HT1080 (cell line): ENCODE results near the gene ARHGDIG. TPM values are rescaled to one million over a fixed set of nuclear protein-coding genes. Genes with fewer than 3 reads are reported as not detected.
"Not testable (repeated sequence)": the region's sequence is repeated elsewhere in the genome, so short reads cannot be mapped to it uniquely, and the experiment has no call there.

Experiments
- DNase-seq: peaks from one replicate; pipeline ENCODE4 v3.0.0-alpha.2; 2015; ENCODE audit warnings: low read depth
- polyA plus RNA-seq, 2 experiments: library from polyadenylated mRNA; depleted of rRNA; stranded (reverse); fragments of >200 nt; gene quantifications; 2 replicates each; pipeline ENCODE4 v1.2.3, GENCODE V29; 2015
- total RNA-seq: library from RNA; depleted of rRNA; stranded (reverse); fragments of >200 nt; shearing (Covaris generic); gene quantifications from 2 replicates; pipeline ENCODE4 v1.2.3, GENCODE V29; 2014; rRNA removed

ARHGDIG gene
- total RNA-seq, result 0.07 TPM in 1 of 2 replicates, not detected in the other
- not detected in 2 replicates for polyA plus RNA-seq (2015; cell fraction: cytosol; rRNA removed)
- polyA plus RNA-seq (2015; cell fraction: nucleus; rRNA removed), result 0.34 and 0.70 TPM in 2 replicates

DNA sequence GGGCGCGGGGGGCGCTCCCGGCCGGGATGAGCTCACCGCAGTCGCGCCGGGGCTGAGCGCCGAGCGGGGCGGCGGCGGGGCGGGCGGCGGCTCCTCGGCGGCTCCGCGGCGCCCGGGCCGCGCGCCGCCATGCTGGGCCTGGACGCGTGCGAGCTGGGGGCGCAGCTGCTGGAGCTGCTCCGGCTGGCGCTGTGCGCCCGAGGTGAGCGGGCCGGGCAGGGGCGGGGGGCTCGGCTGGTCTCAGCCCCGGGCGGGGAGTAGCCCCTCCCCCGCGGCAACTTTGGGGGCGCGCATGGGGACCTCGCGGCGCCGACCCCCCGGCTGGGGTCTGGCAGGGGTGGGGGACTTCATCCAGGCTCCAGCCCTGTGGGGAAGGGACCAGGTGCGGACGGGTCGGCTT is at the start of gene ARHGDIG:
ARHGDIG (plus strand) TSS at position 40 of the 400 bp plus-strand sequence; CDS start at position 130, 90 bp downstream.
- DNase-seq, result no peak

DNA sequence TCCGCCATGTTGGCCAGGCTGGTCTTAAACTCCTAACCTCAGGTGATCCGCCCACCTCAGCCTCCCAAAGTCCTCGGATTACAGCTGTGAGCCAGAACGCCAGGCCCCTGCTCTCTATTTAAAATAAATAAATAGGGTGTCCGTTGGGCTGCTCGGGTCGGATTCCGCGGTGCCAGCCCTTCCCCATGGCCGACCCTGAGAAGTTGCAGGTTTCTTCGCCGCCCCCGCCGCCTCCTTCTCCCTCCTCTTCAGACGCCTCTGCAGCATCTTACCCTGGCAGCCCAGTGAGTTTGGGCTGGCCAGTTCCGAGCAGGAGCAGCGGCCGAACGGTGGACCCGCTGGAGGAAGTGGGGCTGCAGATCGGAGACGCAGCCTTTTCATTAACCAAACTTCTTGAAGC is 49.4 kb upstream of the ARHGDIG start:
- DNase-seq, result no peak

DNA sequence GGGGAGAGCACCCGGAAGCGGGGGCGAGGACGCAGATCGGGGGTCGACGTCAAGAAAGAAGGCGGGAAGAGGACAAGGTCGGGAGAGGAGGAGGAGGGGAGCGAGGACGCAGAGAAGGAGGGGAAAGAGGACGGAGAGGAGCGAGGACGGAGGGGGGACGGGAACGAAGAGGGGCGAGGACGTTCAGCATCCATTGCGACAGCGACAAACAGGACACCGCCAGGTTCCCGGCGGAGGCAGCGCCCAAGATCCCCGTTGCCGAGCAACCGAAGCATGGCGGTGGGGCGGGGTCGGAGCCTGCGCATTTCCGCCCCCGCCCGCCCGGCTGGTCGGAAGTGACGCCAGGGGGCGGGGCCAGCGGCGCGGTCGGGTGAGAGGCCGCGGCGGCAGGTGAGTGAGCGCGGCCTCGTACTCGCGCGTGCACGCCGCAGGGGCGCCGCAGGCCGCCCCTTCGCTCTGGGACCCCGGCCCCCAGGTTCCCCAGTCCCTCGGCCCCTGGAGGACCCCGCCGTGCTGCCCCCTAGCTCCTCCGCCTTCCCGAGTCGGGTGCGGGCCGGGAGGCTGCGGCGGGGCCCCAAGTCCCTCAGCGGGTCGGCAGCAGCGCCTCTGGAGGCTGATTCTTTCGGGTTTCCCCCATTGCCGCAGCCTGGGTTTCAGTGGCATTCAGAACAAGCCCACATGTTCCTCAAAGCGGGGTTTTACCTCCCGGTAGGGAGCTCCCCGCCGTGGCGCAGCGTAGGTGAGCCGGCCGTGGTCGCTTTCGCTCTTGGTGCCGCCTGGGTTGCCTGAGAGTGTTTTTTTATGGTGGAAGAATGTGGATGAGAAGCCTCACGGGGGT is 45.7 kb upstream of the ARHGDIG start, which contains the start of gene FAM234A:
FAM234A (plus strand) TSS at position 354 of the 838 bp plus-strand sequence. CDS start 19,593 bp downstream, outside the sequence.
- DNase-seq, result peak; percentile 89

DNA sequence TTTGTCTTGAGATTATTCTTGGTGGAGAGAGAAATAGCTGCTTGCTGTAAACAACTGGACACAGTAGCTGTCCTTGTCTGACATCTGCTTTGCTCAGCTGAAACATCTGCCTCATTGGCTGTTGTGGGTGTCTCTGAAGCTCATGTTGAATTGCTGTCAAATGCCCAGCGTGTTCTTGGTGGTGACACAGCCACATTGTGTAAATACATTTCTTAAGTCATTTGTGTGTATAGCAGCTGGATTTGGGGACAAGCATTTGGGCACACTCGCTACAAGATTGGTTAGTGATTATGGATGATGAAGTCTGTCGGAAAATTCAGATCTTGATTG is 40.5 kb upstream of the ARHGDIG start:
- no peak for DNase-seq

DNA sequence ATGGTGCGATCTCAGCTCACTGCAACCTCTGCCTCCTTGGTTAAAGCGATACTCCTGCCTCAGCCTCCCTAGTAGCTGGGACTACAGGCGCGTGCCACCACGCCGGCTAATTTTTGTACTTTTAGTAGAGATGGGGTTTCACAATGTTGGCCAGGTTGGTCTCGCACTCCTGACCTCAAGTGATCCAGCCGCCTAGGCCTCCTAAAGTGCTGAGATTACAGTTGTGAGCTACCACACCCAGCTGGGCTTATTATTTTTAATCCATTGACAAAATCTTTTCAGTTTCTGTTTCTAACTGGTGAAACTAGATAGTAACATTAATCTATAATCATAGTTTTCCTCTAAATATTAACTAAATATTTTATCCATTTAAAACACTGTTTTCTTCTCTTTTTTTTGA is 39.8 kb upstream of the ARHGDIG start:
- no peak for DNase-seq

DNA sequence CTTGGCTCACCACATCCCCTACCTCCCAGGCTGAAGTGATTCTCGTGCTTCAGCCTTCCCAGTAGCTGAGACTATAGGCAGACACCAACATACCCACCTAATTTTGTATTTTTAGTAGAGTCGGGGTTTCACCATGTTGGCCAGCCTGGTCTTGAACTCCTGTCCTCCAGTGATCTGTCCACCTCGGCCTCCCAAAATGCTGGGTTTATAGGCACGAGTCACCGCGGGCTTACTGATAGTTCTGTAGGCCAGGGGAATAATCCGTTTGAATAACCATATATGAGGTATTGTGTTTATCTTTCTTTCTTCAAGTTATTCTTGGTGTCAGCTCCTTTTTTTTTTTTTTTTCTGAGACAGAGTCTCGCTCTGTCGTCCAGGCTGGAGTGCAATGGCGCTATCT is 38.1 kb upstream of the ARHGDIG start:
- DNase-seq, result no peak

DNA sequence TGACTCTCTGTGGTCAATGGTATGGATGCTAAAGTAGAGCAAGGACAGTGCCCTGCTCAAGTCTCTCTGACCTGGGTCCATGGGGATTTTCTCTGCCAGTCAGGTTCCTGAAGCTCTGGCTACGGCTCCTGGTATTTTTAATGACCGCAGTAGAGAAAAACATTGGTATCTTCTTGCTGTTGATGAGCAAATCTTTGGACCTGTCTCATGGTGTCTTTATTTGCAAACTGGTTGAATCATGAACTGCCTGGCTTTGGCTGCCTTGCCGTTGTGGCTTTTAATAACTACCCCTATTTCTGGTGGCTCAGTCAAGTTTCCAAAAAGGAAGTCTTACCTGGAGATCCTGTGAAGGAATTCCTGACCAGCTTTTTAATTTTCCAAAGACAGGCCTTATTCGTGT is 37.0 kb upstream of the ARHGDIG start:
- DNase-seq, result no peak

DNA sequence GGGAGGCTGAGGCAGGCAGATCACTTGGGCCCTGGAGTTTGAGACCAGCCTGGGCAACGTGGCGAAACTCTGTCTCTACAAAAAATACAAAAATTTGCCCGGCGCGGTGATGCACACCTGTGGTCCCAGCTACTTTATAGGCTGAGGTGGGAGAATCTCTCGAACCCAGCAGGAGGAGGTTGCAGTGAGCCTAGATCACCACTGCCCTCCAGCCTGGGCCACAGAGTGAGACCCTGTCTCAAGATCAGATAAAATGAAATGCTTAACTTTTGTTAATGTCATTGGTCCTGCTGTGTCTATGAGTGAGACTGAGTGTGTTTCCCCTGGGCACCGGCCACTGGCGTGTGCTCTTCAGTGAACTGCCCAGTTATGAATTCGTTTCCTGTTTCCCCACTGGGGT is 35.3 kb upstream of the ARHGDIG start:
- DNase-seq, result no peak

DNA sequence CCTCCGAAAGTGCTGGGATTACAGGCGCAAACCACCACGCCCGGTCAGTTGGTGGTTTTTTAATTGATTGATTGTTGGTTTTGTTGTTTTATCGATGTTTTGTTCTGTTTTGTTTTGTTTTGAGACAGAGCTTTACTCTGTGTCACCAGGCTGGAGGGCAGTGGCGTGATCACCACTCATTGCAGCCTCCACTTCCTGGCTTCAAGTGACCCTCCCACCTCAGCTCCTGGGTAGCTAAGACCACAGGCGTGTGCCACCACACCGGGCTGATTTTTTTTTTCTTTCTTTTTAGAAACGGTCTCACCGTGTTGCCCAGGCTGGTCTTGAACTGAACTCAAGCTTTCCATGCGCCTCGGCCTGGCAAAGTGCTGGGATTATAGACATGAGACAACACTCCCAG is 33.4 kb upstream of the ARHGDIG start:
- DNase-seq, result no peak

DNA sequence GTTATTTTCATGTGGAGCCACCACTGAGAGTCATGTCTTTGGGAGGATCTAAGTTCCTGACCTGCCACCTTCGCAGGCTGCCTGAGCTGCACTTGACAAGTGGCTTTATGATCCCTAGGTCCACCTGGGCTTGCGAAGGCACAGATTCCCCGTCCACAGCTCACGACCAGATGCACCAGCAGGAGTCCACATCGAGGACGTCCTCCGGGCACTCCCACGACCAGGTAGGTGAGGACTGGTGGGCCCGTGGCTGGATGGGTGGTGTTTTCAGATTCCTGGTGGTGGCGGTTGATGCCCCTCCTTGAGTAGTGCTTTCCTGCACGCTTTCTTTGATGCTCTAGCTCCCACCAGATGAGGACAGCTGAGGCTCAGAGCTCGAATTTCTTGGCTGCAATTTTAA is 31.0 kb upstream of the ARHGDIG start:
- no peak for DNase-seq

DNA sequence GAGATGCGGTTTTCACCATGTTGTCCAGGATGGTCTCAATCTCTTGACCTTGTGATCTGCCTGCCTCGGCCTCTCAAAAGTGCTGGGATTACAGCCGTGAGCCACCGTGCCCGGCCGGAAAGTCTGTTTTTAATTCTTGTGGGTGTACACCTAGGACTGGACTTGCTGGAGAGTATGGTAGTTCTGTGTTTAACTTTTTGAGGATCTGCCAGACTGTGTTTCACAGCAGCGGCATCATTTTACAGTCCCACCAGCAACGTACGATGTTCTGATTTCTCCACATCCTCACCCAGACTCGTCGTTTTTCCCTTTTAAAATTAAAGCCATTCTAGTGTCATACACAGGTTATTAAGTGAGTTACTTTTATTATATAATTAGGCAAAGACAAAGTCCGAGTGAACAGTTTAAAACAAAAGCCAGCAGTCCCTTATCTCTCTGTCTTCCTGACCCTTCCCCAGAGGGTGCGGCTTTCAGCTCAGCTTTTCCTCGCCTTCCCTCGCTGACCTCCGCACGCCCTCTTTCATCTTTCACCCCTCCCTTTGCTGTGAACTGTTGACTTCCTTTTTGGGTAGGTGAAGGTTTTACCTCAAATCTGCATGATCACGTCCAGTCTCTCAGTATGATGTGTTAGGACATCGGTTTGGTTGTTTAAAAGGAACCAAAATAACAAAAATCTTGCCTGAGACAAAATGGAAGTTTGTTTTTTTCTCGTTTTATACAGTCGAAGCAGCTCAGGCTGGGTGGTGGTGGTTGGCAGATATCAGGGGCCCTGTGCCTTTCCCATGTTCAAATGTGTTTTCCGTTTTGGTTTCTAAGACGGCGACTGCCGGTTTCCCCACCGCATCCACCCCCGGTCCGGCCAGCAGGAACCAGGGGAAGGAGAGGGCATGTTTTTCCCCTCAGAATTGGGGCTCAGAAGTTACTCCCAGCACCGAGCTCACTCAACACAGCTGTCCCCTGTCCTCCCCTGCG is 27.7 kb upstream of the ARHGDIG start:
- no peak for DNase-seq

DNA sequence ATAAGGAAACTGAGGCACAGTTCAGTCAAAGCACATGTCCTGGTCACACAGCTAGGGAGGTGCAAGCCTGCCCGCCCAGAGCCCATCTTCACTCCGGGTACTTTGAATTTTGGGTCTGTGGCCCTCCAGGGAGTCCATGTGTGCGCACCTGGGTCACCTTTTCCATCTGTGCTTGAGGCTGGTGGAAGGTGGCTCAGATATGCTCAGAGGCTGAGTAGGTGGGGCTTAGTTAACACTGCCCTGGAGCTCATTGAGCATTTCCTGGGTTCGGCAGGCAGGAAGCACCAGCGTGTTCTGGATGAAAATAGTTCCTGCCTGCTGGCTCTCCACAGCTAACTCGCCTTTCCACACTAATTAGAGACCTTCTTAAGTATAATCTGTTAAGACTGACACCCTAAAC is 26.6 kb upstream of the ARHGDIG start:
- DNase-seq, result no peak

DNA sequence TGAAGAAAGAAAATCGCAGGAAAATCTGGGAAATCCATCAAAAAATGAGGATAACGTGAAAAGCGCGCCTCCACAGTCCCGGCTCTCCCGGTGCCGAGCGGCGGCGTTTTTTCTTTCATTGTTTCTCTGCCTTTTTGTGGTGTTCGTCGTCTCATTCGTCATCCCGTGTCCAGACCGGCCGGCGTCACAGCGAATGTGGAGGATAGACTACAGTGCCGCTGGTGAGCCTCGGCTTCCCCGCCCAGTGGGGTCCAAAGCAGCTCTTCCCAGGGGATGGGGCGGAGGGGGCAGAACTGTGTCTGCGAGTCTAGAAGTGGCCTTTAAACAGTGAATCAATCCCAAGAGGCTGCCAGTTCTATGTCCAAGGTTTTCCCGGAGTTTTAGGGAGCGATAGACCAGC is 25.9 kb upstream of the ARHGDIG start:
- no peak for DNase-seq

DNA sequence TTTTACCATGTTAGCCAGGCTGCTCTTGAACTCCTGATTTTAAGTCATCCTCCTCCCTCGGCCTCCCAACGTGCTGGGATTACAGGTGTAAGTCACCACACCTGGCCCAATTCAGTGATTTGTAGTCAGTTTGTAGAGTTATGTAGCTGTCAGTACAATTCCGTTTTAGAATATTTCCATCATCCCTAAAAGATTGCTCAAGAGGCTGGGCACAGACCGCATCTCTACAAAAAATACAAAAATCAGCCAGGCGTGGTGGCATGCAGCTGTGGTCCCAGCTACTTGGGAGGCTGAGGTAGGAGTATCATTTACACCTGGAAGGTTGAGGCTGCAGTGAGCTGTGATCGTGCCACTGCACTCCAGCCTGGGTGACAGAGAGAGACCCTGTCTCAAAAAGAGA is 25.2 kb upstream of the ARHGDIG start:
- no peak for DNase-seq

DNA sequence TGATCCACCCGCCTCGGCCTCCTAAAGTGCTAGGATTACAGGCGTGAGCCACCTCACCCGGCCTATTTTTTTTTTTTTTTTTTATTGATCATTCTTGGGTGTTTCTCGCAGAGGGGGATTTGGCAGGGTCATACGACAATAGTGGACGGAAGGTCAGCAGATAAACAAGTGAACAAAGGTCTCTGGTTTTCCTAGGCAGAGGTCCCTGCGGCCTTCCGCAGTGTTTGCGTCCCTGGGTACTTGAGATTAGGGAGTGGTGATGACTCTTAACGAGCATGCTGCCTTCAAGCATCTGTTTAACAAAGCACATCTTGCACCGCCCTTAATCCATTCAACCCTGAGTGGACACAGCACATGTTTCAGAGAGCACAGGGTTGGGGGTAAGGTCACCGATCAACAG is 22.3 kb upstream of the ARHGDIG start:
- not testable (repeated sequence) for DNase-seq

DNA sequence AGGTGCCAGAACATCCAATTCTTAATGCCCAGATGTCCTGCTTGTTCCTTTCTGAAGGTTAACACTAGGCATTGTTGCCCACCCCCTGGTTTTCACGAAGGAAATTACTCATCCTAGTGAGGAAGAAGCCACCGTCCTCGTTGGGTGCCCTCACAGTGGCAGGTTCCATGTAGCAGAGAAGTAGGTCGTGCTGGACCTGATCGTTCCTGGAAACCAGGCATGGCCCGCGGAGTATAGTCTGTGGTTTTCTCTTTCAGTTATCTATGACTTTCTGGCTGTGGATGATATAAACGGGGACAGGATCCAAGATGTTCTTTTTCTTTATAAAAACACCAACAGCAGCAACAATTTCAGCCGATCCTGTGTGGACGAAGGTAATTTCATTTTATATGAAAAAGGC is 21.2 kb upstream of the ARHGDIG start:
- DNase-seq, result no peak

DNA sequence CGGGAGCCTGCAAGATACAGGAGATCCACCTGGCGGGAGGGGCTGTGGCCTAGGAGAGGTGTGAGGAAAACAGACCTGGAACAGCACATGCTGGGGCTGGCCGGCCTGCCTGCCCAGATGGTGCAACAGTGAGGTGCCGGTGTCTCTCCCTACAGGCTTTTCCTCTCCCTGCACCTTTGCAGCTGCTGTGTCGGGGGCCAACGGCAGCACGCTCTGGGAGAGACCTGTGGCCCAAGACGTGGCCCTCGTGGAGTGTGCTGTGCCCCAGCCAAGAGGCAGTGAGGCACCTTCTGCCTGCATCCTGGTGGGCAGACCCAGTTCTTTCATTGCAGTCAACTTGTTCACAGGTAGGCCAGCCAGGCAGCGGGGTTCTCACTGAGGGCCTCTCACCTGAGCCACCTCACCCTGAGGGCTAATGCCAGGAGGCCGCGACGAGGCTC is 20.6 kb upstream of the ARHGDIG start:
- DNase-seq, result no peak

DNA sequence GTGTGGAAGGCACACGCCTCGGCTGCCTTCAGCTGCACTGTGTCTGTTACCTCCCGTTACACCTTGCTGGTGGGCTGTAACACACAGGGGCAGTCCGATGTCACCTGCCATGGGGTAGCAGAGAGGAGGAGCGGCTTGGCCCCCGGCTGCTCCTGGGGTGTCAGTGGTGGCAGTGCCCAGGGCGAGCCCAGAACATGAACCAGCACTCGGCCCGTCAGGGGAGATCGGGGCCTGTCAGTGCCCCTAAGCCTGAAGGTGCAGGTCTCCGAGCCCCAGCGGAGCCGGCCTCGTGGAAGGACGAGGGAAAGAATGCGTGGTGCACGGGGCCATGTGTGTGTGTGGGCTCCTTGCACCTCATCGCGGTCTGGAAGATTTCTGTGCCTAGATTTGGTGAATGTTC is 20.1 kb upstream of the ARHGDIG start:
- DNase-seq, result no peak

DNA sequence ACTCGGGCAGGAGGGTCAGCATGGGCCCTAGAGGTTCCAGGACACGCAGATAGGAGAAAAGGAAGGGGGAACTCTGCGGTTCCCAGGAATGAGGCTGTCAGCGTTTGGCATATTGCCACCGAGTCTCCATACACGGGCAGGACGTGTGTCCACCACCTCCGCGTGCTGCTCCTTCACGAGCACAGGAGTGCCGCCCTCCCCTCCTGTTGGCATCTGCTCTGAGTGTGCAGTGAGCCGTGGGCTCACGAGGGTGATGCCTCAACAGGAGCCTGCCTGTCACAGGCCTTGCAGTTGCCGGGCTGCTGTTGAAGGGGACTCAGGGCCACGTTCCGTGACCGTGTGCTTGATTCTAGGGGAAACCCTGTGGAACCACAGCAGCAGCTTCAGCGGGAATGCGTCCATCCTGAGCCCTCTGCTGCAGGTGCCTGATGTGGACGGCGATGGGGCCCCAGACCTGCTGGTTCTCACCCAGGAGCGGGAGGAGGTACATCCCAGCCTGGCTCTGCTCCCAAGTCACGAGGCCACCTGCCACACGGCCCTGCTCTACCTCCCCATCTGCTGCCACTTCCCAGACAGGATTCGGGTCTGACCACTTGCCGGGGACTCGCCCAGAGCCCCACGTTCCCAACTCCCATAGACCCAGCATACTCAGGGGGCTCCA is 19.2 kb upstream of the ARHGDIG start:
- no peak for DNase-seq

DNA sequence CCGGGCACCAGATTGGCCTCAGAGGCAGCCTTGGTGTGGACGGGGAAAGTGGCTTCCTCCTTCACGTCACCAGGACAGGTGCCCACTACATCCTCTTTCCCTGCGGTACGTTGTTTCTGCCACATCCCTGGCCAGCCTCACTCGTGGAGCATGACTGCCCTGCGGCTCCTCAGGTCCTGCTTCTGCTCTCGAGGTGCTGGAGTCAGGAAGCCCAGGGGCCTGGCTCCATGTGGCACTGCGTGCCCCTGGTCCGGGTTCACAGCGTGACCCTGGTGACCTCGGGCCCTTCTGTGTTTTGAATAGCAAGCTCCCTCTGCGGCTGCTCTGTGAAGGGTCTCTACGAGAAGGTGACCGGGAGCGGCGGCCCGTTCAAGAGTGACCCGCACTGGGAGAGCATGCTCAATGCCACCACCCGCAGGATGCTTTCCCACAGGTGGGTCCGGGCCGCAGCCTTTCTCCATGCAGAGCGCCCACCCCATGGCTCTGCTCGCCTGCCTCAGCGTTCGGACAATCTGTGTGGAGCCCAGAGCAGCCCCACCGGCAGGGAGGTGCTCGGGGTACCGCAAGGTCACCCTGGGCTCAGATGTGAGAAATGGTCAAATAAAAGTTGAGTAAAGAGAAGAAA is 18.2 kb upstream of the ARHGDIG start:
- no peak for DNase-seq

DNA sequence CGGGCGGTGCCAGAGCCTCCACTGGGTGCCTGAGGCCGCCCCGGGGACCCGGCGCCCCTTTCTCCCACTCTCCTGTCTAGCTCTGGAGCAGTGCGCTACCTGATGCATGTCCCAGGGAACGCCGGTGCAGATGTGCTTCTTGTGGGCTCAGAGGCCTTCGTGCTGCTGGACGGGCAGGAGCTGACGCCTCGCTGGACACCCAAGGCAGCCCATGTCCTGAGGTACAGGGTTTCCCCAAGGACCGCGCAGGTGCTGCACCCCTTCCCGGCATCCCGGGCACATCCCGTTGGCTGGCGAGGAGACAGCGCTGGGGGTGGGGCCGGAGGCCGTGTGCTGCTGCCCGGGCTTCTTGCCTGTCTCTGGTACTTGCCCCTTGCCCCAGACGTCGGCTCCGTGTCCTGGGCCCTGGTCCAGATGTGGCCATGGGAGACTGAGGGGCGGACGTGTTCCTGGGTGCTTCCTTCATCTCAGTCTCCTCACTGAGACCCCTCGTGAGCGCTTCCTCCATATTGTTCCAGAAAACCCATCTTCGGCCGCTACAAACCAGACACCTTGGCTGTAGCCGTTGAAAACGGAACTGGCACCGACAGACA is 17.1 kb upstream of the ARHGDIG start:
- no peak for DNase-seq
